OCI-M2 (cell line): ENCODE results near the gene PARVG.

Experiments
- DNase-seq: peaks from one replicate; lab custom pipeline; 2025; ENCODE audit not compliant: unreplicated experiment; lab: John Stamatoyannopoulos, UW

The PARVG gene

GRCh38 chr22:44154436-44154942, 26.2 kb upstream of the PARVG start:
- DNase-seq: no peak

- no peak for DNase-seq
Measured at GRCh38 chr22:44155115-44155514, 25.6 kb upstream of the PARVG start.

- no peak for DNase-seq
Measured at GRCh38 chr22:44157916-44158618, 22.7 kb upstream of the PARVG start.

- no peak for DNase-seq
Measured at GRCh38 chr22:44158816-44159215, 21.9 kb upstream of the PARVG start.

GRCh38 chr22:44159221-44159620, 21.5 kb upstream of the PARVG start:
- DNase-seq: no peak

GRCh38 chr22:44159811-44160210, 20.9 kb upstream of the PARVG start:
- no peak for DNase-seq

GRCh38 chr22:44160421-44160820, 20.3 kb upstream of the PARVG start:
- DNase-seq: no peak

- no peak for DNase-seq
Measured at GRCh38 chr22:44161673-44162072, 19.1 kb upstream of the PARVG start.

GRCh38 chr22:44162960-44163359, 17.8 kb upstream of the PARVG start:
- DNase-seq: no peak

- DNase-seq: no peak
Measured at GRCh38 chr22:44163536-44163935, 17.2 kb upstream of the PARVG start.

- DNase-seq: no peak
Measured at GRCh38 chr22:44164031-44164430, 16.7 kb upstream of the PARVG start.

GRCh38 chr22:44165286-44165874, 15.3 kb upstream of the PARVG start:
- no peak for DNase-seq

- DNase-seq: no peak
Measured at GRCh38 chr22:44166498-44167276, 14.0 kb upstream of the PARVG start.

- no peak for DNase-seq
Measured at GRCh38 chr22:44167501-44167900, 13.2 kb upstream of the PARVG start.

GRCh38 chr22:44168206-44168605, 12.5 kb upstream of the PARVG start:
- DNase-seq: no peak

GRCh38 chr22:44170470-44170869, 10.3 kb upstream of the PARVG start:
- DNase-seq: no peak

- no peak for DNase-seq
Measured at GRCh38 chr22:44171561-44171960, 9.2 kb upstream of the PARVG start.

GRCh38 chr22:44172370-44173108, 8.2 kb upstream of the PARVG start:
- no peak for DNase-seq

- DNase-seq: no peak
Measured at GRCh38 chr22:44173154-44173553, 7.6 kb upstream of the PARVG start.

- DNase-seq: no peak
Measured at GRCh38 chr22:44175676-44176075, 5.0 kb upstream of the PARVG start.
